Mucosa of rectum (tissue), 2 donors: ENCODE measurements around the gene NSD2.

Experiments used
- H3K27ac ChIP-seq, 2 donors: one replicate each; pipeline ENCODE4 v1.7.0; 2013; ENCODE audit warnings: inconsistent platforms in 2 of 2, low read depth in 2 of 2, low read length in 2 of 2
- H3K27me3 ChIP-seq, 2 donors: one replicate each; pipeline ENCODE4 v1.7.0; 2013; ENCODE audit warnings: low read length in 2 of 2; ENCODE audit not compliant: control insufficient read depth in 2 of 2, insufficient read depth in 2 of 2
- H3K36me3 ChIP-seq, 2 donors: one replicate each; pipeline ENCODE4 v1.7.0; 2013; ENCODE audit warnings: low read length in 2 of 2; ENCODE audit not compliant: control insufficient read depth in 2 of 2, insufficient read depth in 2 of 2
- H3K4me1 ChIP-seq, 2 donors: one replicate each; pipeline ENCODE4 v1.7.0; 2013; ENCODE audit warnings: low read length in 2 of 2, mild to moderate bottlenecking in 1 of 2; ENCODE audit not compliant: control insufficient read depth in 2 of 2, insufficient read depth in 2 of 2
- H3K4me3 ChIP-seq, 2 donors: one replicate each; pipeline ENCODE4 v1.7.0; 2013; ENCODE audit warnings: low read length in 2 of 2
- H3K9ac ChIP-seq, 2 donors: one replicate each; pipeline ENCODE4 v1.7.0; 2013; ENCODE audit warnings: low read length in 2 of 2, low read depth in 1 of 2, mild to moderate bottlenecking in 1 of 2
- H3K9me3 ChIP-seq, 2 donors: one replicate each; pipeline ENCODE4 v1.7.0; 2013; ENCODE audit warnings: low read length in 2 of 2; ENCODE audit not compliant: control insufficient read depth in 2 of 2
- donor health status: healthy.
- donor health status: Normal muscosa, but diverticular disease.

The NSD2 gene

DNA sequence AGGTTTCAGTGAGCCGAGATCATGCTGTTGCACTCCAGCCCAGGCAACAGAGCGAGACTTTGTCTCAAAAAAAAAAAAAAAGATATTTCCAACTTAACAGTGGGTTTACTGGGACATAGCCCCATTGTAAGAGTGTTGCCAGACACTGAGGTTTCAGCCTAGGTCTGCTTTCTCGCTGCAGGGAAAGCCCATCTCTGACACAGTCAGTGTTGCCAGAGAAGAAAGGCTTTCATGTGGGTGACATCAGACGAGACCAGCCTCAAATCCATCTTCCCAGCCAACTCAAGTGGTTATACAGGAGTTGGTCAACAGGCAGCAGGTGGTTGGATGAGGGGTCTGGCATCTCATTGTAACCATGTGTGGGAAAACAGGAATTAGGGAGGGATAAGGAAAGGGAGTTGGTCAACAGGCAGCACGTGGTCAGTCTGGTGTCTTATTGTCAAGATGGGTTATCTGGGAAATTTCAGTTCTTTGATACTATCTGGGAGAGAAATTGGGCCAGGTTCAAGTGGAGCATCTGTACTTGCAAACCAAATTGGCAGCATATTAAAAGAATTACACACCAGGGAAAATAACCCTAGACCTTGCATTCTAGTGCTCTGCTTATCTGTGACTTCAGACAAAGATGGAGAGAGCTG is 96.4 kb downstream of the NSD2 start:
- Histone ChIP-seq H3K4me1 (no peaks in the 10 kb centered on the region), H3K9me3 (no peaks in the 10 kb centered on the region), H3K9ac (no peak overlapping the region), H3K4me3 (no peak overlapping the region), H3K27me3 (no peaks in the 10 kb centered on the region), H3K27ac (no peak overlapping the region), H3K36me3 (peaks cover 31 to 41% of the 10 kb centered on the region in 2 donors)

DNA sequence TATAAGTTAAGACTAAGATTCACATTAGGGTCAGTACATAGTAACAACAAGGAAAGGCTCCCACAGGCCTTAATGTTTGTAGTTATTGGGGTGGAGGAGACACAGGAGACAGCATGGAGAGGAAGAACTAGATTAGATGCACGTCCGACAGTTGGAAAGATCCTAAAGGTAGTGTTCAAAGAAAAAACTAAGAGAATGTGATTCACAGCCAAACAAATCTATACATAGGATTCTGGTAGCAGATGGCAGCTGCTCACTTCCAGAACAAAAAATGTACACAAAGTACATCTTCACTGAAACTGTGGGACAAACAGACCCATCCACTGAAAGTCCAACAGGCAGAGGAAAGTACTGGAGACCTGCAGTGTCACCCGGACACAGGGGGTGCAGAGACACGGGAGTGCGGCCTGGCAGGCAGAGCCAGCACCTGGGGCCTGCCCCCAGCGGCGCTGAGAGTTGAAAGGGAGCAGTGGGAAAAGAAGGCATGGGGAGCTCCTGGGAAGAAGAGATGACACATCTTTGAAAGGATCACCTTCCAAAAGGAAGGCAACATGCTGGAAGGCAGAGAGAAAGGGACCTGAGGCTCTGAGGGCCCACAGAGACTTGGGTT is 97.6 kb downstream of the NSD2 start:
- Histone ChIP-seq H3K9ac (no peak overlapping the region), H3K27ac (no peak overlapping the region), H3K27me3 (no peaks in the 10 kb centered on the region), H3K36me3 (peaks cover 24 to 39% of the 10 kb centered on the region in 2 donors), H3K4me1 (no peaks in the 10 kb centered on the region), H3K9me3 (no peaks in the 10 kb centered on the region), H3K4me3 (no peak overlapping the region)

DNA sequence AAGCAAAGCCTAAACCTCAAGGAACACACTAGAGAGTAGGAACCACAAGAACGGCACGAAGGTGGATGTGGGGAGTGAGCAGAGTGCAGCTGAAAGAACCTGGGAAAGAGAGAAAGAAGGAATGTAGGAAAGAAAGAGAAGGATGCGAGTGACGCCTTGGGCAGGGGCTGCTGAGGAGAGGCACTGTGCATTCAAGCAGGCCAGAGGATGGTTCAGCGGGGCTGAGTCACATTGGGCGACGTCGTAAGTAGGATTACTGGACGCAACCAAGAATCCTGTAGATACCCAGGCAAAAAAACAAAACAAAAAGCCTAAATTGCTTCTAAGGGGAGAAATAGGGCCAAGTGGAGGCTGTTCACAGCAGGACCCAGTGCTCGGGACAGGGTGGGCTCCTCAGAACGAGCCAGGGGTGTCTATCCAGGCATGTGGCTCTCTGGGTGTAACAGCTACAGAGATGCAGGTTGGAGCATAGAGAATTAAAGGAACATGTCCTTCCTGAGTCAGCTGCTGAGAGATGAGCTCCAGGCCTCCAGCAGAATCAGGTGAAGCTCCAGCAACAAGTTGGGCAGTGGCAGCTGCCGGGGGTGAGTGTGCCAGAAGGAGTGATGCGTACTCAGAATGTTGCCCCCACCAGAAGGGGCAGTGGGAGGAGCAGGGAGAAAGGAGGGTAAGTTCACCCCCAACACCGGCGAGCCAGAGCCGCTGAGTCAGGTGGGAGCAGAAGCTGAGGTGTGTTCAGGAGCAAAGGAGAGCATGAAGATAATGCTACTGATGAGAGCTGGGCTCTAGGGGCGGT is 98.9 kb downstream of the NSD2 start:
- Histone ChIP-seq H3K27me3 (no peaks in the 10 kb centered on the region), H3K36me3 (peaks cover 35 to 41% of the 10 kb centered on the region in 2 donors), H3K27ac (no peak overlapping the region), H3K4me3 (no peak overlapping the region), H3K4me1 (no peaks in the 10 kb centered on the region), H3K9me3 (no peaks in the 10 kb centered on the region), H3K9ac (no peak overlapping the region)

DNA sequence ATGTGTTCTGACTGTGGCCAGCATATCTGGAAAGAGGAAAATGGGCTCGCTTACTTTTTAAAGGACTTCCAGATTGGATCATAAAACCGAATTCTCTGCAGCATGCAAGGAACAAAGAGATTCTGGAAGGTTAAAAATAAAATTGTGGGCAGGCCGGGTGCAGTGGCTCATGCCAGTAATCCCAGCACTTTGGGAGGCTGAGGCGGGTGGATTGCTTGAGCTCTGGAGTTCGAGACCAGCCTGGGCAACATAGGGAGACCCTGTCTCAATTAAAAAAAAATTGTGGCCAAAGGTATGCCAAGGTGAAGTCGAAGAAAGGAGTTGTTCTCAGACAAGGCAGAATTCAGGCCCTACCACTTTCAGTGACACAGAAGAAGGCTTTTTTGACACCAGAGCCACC is 99.7 kb downstream of the NSD2 start:
- Histone ChIP-seq H3K27ac (no peak overlapping the region), H3K36me3 (peaks cover 43 to 49% of the 10 kb centered on the region in 2 donors), H3K9ac (no peak overlapping the region), H3K4me3 (no peak overlapping the region), H3K4me1 (no peaks in the 10 kb centered on the region), H3K9me3 (no peaks in the 10 kb centered on the region), H3K27me3 (no peaks in the 10 kb centered on the region)

DNA sequence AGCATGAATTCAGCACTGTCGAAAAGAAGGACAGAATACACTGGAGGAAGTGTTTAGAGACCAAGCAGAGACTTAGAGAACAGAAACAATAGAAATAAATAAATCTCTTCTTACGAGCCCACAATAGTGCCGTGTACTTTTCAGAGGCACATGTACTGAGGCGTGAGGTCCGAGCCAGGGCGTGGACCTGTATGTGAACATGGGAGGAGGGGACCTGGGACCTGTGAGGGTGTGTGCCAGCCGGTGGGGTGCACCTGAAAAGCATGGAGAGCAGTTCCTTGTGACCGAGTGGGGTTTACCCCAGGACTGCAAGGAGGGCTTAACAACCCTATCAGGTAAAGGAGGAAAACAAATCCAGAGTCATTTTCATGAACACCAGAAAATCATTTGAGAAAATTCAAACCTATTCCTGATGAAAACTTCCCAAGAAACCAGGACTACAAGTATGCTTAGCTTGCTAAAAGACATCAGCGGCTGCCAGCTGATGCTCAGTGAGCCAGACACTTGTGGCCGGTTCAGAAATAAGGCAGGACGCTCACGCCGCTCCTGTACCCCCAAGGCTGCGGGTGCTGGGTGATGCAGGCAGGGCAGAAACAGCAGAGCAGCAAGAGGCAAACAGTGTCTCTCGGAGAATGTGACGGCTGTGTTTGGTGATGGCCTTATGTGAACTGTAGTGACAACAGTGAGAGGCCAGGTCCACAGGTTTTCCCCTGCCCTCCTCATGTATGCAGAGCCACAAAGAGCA is 100.4 kb downstream of the NSD2 start:
- Histone ChIP-seq H3K27me3 (no peaks in the 10 kb centered on the region), H3K9me3 (no peaks in the 10 kb centered on the region), H3K4me1 (no peaks in the 10 kb centered on the region), H3K9ac (no peak overlapping the region), H3K27ac (no peak overlapping the region), H3K36me3 (peaks cover 50 to 56% of the 10 kb centered on the region in 2 donors), H3K4me3 (no peak overlapping the region)

DNA sequence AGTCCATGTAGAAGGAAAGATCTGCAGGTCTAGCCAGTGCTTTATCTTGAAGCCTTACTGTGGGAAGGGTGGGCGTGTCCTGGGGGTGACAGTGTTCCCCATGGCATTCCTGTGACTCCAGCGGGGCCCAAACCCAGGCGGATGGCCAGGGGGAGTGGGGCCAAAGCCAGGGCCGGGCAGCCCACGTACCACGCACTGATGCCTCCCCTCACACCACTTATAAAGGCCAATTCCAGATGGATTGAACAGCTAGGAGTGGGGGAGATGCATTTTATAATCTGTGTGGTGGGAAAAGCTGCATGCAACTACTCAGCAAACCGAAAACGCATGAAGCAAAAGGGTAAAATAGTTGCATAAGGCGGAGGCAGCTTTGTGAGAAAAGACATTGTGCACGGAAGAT is 101.2 kb downstream of the NSD2 start:
- no peaks in the 10 kb centered on the region for H3K9me3 ChIP-seq
- peaks cover 57 to 63% of the 10 kb centered on the region in 2 donors for H3K36me3 ChIP-seq
- H3K27me3 ChIP-seq = no peaks in the 10 kb centered on the region
- no peak overlapping the region for H3K27ac ChIP-seq
- no peak overlapping the region for H3K9ac ChIP-seq
- no peak overlapping the region for H3K4me3 ChIP-seq
- no peaks in the 10 kb centered on the region for H3K4me1 ChIP-seq

DNA sequence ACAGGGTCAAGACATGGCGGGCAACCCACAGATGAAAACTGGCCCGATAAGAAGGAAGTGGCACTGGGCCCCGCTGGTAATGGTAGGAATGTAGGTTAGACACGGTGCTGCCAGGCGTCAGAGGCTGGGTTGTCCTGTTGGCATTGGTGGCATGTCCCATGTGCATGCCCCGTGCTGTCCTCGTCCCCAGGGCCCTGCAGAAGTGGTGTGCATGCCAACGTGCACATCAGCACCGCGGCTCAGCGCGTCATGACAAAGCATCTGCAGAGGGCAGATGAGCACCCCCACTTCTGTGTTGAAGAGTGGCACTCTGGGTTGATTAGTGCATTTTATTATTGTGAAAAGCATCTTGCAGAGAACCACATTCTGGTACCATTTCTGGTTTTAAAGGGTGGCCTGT is 102.0 kb downstream of the NSD2 start:
- no peak overlapping the region for H3K9ac ChIP-seq
- H3K36me3 ChIP-seq = peaks cover 55 to 62% of the 10 kb centered on the region in 2 donors
- H3K4me1 ChIP-seq = no peaks in the 10 kb centered on the region
- no peaks in the 10 kb centered on the region for H3K27me3 ChIP-seq
- H3K9me3 ChIP-seq = no peaks in the 10 kb centered on the region
- H3K27ac ChIP-seq = no peak overlapping the region
- H3K4me3 ChIP-seq = no peak overlapping the region

DNA sequence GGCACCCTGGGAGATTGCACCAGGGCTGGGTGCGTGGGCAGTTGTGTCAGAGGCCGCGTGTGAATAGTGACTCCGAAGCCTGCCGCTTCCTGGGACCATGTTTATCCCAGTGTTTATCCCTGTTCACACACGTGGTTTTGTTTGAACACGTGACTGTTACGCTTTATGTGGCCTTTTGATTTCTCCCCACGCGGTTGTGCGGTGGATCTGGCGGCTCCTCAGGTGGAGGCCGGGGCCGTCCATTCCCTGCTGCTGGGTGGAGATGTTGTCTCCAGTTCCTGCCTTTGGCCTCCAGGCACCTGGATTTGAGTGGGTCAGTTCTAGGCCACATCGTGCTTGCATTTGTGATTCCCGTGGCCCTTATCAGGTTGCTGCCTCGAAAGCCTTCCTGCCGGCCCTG is 102.5 kb downstream of the NSD2 start:
- no peaks in the 10 kb centered on the region for H3K4me1 ChIP-seq
- peaks cover 51 to 65% of the 10 kb centered on the region in 2 donors for H3K36me3 ChIP-seq
- H3K9ac ChIP-seq = no peak overlapping the region
- H3K4me3 ChIP-seq = no peak overlapping the region
- no peak overlapping the region for H3K27ac ChIP-seq
- H3K9me3 ChIP-seq = no peaks in the 10 kb centered on the region
- no peaks in the 10 kb centered on the region for H3K27me3 ChIP-seq

DNA sequence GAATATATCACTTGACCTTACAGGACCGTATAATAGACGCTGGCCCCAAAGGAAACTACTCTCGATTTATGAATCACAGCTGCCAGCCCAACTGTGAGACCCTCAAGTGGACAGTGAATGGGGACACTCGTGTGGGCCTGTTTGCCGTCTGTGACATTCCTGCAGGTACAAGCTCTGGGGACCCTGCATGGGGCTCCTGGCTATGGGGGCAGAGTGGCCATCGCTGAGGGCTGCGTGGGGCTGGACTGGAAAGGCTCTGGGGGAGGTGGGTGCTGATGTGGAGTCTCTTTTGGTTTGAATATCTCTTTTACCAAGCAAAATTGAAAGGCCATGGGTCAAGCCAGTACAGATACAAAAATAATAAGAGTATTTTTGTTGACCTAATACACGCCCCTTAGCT is 103.6 kb downstream of the NSD2 start:
- Histone ChIP-seq H3K4me3 (no peak overlapping the region), H3K9me3 (no peaks in the 10 kb centered on the region), H3K36me3 (peaks cover 50 to 70% of the 10 kb centered on the region in 2 donors), H3K9ac (no peak overlapping the region), H3K27ac (no peak overlapping the region), H3K4me1 (no peaks in the 10 kb centered on the region), H3K27me3 (no peaks in the 10 kb centered on the region)

DNA sequence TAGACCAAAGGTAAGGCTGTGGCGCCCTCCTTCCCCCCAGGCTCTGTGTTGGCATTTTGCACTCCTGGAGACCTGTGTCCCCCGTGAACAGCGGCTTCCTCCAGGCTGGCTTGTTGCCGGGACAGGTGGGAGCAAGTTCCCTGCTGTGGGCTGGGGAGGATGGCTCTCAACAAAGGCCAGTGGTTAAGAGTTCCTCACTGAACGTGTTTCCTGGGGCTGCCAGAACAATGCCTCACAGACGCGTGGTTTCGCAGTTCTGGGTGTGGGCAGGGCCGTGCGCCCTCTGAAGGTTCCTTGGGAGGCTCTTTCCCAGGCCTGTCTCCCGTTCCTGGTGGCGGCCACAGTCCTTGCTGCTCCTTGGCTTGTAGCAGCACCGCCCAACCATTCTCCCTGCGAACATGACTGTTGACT is 104.2 kb downstream of the NSD2 start:
- Histone ChIP-seq H3K4me3 (no peak overlapping the region), H3K9me3 (no peaks in the 10 kb centered on the region), H3K9ac (no peak overlapping the region), H3K4me1 (no peaks in the 10 kb centered on the region), H3K36me3 (peaks cover 54 to 70% of the 10 kb centered on the region in 2 donors), H3K27me3 (no peaks in the 10 kb centered on the region), H3K27ac (no peak overlapping the region)
